HepG2 (cell line): Measurements from ENCODE around the gene MTREX. TPM values are rescaled to one million over a fixed set of nuclear protein-coding genes. Genes with fewer than 3 reads are reported as not detected.

ENCODE experiments used
- EP300 ChIP-seq, 3 experiments: sonication (generic) in 1 of 3; formaldehyde crosslinking in 1 of 3; IDR thresholded peaks; 2 replicates each; pipeline versions ENCODE4 v1.5.1 to v1.6.1; 2011 to 2020; ENCODE audit warnings: low read depth in 2 of 3, low read length in 2 of 3, borderline replicate concordance in 1 of 3, improper control_type of control experiment in 1 of 3, mild to moderate bottlenecking in 1 of 3, missing genetic modification reagents in 1 of 3, moderate library complexity in 1 of 3
- MBD4 ChIP-seq: IDR thresholded peaks from 2 replicates; pipeline ENCODE4 v1.6.1; 2012; ENCODE audit warnings: low read length, inconsistent platforms, borderline replicate concordance
- MEF2D ChIP-seq: sonication (generic); formaldehyde crosslinking; IDR thresholded peaks from 2 replicates; pipeline ENCODE4 v1.5.1; 2020; ENCODE audit warnings: mild to moderate bottlenecking, missing genetic modification reagents
- NCOA5 ChIP-seq: sonication (generic); formaldehyde crosslinking; IDR thresholded peaks from 2 replicates; pipeline ENCODE4 v1.4.0; 2020; ENCODE audit warnings: missing genetic modification reagents
- SP140L ChIP-seq: sonication (generic); formaldehyde crosslinking; IDR thresholded peaks from 2 replicates; pipeline ENCODE4 v1.4.0; 2020; ENCODE audit warnings: missing genetic modification reagents, borderline replicate concordance
- SYNCRIP ChIP-seq: fragments of 200-400 bp; formaldehyde crosslinking; IDR thresholded peaks from 2 replicates; pipeline ENCODE4 v1.6.1; 2018; ENCODE audit warnings: mild to moderate bottlenecking, low read depth, low read length; ENCODE audit not compliant: insufficient read depth
- TBL1XR1 ChIP-seq: fragments of 150-350 bp; IDR thresholded peaks from 2 replicates; pipeline ENCODE4 v1.6.1; 2014; ENCODE audit warnings: borderline replicate concordance, low read length; ENCODE audit not compliant: partially characterized antibody
- ZBTB21 ChIP-seq: sonication (generic); formaldehyde crosslinking; IDR thresholded peaks from 2 replicates; pipeline ENCODE4 v1.4.0; 2020; ENCODE audit warnings: missing genetic modification reagents
- ZBTB4 ChIP-seq: sonication (generic); formaldehyde crosslinking; IDR thresholded peaks from 2 replicates; pipeline ENCODE4 v1.4.0; 2020; ENCODE audit warnings: missing genetic modification reagents, mild to moderate bottlenecking, borderline replicate concordance
- ZKSCAN1 ChIP-seq: fragments of 150-350 bp; IDR thresholded peaks from 2 replicates; pipeline ENCODE4 v1.6.1; 2014; ENCODE audit warnings: low read length
- ZNF142 ChIP-seq: sonication (generic); formaldehyde crosslinking; IDR thresholded peaks from 2 replicates; pipeline ENCODE4 v1.4.0; 2020; ENCODE audit warnings: missing genetic modification reagents
- ZNF362 ChIP-seq: sonication (generic); formaldehyde crosslinking; IDR thresholded peaks from 2 replicates; pipeline ENCODE4 v1.4.0; 2020; ENCODE audit warnings: missing genetic modification reagents, mild to moderate bottlenecking, borderline replicate concordance
- ZNF501 ChIP-seq: sonication (generic); formaldehyde crosslinking; IDR thresholded peaks from 2 replicates; pipeline ENCODE4 v1.5.1; 2020; ENCODE audit warnings: mild to moderate bottlenecking, moderate library complexity, missing genetic modification reagents
- ZNF746 ChIP-seq: sonication (generic); formaldehyde crosslinking; IDR thresholded peaks from 2 replicates; pipeline ENCODE4 v1.8.0; 2022; ENCODE audit warnings: mild to moderate bottlenecking, missing genetic modification reagents
- ZSCAN29 ChIP-seq: sonication (generic); formaldehyde crosslinking; conservative IDR thresholded peaks from 2 replicates; pipeline ENCODE4 v1.4.0; 2020; ENCODE audit warnings: mild to moderate bottlenecking, missing genetic modification reagents
- polyA plus RNA-seq, 8 experiments: library from polyadenylated mRNA; depleted of rRNA in 3 of 8; stranded (reverse) in 7 of 8; unstranded in 1 of 8; fragments of >200 nt; fragmentation: Illumina TruSeq in 4 of 8; extraction: Trizol in 4 of 8; gene quantifications; 2 replicates each; pipeline versions ENCODE4 v1.2.1 to v1.2.3, GENCODE V29; 2011 to 2016; ENCODE audit warnings: low read depth in 4 of 8, missing spikeins in 1 of 8, mixed read lengths in 1 of 8; ENCODE audit not compliant: insufficient read depth in 1 of 8
- total RNA-seq, 5 experiments: library from RNA; depleted of rRNA; stranded (reverse); fragments of >200 nt; fragmentation: Illumina TruSeq; extraction: Trizol; gene quantifications; 2 replicates each; pipeline ENCODE4 v1.2.3, GENCODE V29; 2016; ENCODE audit warnings: low read depth in 1 of 5

Gene MTREX
- total and polyA plus RNA-seq, 2 of the 13 experiments (the other 11 are each of a cell fraction or from before 2014, with no cell fraction given): 16.4 to 91.5 TPM

GRCh38 chr5:55345327-55345726, 37.5 kb downstream of the MTREX start (continued):
- TF ChIP-seq ZNF142 (no peak), ZBTB4 (CRISPR knock-in tag) (no peak), ZKSCAN1 (no peak), EP300 (IDR thresholded peaks at IDR 0.05; ENCODE audit: low read depth in 2 of 2, low read length in 2 of 2) (no peak), EP300 (CRISPR knock-in tag; IDR thresholded peaks at IDR 0.05; ENCODE audit: borderline replicate concordance) (no peak), ZNF746 (CRISPR knock-in tag) (no peak), ZNF501 (CRISPR knock-in tag) (no peak), ZNF362 (CRISPR knock-in tag) (no peak), ZSCAN29 (CRISPR knock-in tag) (no peak), SP140L (CRISPR knock-in tag) (no peak), TBL1XR1 (no peak), MBD4 (no peak), MEF2D (CRISPR knock-in tag) (no peak), NCOA5 (CRISPR knock-in tag) (no peak), SYNCRIP (no peak), ZBTB21 (no peak)
